Measurements from ENCODE around the gene MAGEB17.
A peak's percentile ranks its signal among the peaks of the same experiment; 100 is the strongest.

Gene MAGEB17

GRCh38 chrX:16210061-16210460, 42.8 kb downstream of the MAGEB17 start:
- no peak for DNase-seq (ENCODE audit: low spot score)

- DNase-seq (ENCODE audit: low spot score), result no peak
Measured at GRCh38 chrX:16212024-16212423, 44.7 kb downstream of the MAGEB17 start.

DNA sequence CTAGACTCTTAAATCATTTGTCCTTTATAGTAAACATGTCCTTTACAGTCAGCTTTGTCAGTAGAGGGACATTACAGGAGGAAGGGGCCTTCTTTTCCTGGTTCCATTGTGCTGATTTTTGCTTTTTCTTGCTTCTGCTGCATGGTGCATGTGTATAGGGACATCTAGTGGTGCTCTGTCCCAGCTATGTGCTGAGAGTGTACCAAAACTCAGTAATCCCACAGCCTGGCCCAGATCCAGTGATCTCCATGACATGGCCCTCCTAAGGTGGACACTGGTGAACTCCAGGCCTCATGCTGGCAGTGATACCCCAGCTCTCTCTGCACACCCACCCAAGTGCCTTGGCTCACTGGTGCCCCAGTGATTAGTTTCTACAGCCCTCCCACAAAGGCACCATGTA, 45.2 kb downstream of the MAGEB17 start:
- DNase-seq (ENCODE audit: low spot score), result peak; percentile 1

GRCh38 chrX:16213961-16214360, 46.7 kb downstream of the MAGEB17 start:
- DNase-seq (ENCODE audit: low spot score), result no peak

DNA sequence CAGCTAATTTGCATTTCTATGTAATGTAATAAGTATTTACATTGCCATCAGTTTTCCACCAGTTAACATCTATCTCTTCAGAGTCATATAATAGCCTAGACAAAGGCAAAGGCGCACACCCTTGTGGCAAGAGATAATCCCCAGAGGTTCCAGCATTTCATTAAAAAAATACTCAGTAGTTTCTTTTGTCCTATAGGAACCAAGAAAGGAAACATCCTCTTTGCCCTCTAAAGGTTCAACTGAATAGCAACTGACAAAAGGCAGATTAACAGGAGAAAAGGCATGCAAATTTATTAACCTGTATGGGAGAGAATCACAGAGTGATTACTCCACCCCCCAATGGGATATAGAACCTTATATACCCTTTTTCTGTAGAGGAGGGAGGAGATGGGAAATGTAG, 48.4 kb downstream of the MAGEB17 start:
- no peak for DNase-seq (ENCODE audit: low spot score)

All from pons (tissue), 1 donor.